ENCODE results near the gene CNDP1. TPM values are rescaled to one million over a fixed set of nuclear protein-coding genes. Genes with fewer than 3 reads are reported as not detected.
"Not testable (repeated sequence)": the region's sequence is repeated elsewhere in the genome, so short reads cannot be mapped to it uniquely, and the experiment has no call there.

CNDP1 gene
- total RNA-seq, 1 donor from 2014 or later, result not detected

DNA sequence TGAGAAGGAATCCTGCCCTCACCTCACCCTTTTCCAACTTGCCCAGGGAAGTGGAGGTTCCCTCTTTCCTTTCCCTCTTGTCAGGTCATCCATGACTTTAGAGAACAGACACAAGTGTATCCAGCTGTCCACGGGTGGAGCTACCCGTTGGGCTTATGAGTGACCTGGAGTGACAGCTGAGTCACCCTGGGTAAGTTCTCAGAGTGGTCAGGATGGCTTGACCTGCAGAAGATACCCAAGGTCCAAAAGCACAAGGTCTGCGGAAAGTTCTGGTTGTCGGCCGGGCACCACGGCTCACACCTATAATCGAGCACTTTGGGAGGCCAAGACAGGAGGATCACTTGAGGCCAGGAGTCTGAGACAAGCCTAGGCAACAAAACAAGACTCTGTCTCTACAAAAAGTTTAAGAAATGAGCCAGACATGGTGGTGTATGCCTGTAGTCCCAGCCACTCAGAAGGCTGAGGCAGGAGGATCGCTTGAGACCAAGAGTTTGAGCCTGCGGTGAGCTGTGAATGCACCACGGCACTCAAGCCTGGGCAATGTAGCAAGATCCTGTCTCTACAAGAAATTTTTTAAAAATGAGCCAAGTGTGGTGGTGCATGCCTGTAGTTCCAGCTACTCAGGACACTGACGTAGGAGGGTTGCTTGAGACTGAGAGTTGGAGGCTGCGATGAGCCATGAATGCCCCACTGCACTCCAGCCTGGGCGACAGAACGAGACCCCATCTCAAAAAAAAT, 14.0 kb upstream of the CNDP1 start:
- H3K4me3 ChIP-seq (ENCODE audit: low read depth, low read length), result no peak overlapping the region
- no peak for TF ChIP-seq CTCF (conservative IDR thresholded peaks at IDR 0.05; ENCODE audit: low read depth, low read length)
- DNase-seq (ENCODE audit: low read depth), result no peak

GRCh38 chr18:74521068-74521725, 13.1 kb upstream of the CNDP1 start:
- no peak for DNase-seq (ENCODE audit: low read depth)
- no peak overlapping the region for H3K4me3 ChIP-seq (ENCODE audit: low read depth, low read length)
- no peak for TF ChIP-seq CTCF (conservative IDR thresholded peaks at IDR 0.05; ENCODE audit: low read depth, low read length)

- TF ChIP-seq CTCF (conservative IDR thresholded peaks at IDR 0.05; ENCODE audit: low read depth, low read length), result no peak
- peak; percentile 72 for DNase-seq (ENCODE audit: low read depth)
- H3K4me3 ChIP-seq (ENCODE audit: low read depth, low read length), result no peak overlapping the region
Observed at GRCh38 chr18:74522635-74523548, 11.4 kb upstream of the CNDP1 start.

DNA sequence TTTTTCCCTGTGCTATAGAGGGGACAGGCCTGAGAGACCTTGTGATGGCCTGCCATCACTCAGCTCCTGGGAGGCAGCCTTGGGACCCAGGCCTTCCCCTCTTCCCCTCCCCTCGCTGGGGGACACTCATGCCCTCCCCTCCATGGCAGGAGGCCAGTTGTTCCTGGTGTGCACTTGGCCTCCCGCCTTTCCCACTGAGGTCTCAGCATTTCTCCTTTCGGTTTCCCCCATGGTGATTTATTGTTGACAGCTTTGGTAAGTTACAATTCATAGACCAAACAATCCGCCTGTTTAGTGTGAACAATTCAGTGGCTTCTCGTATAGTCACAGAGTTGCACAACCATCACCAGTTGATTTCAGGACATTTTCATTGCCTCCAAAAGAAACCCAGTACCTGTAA, 10.2 kb upstream of the CNDP1 start:
- no peak for DNase-seq (ENCODE audit: low read depth)
- no peak overlapping the region for H3K4me3 ChIP-seq (ENCODE audit: low read depth, low read length)
- no peak for TF ChIP-seq CTCF (conservative IDR thresholded peaks at IDR 0.05; ENCODE audit: low read depth, low read length)

- not testable (repeated sequence) for DNase-seq (ENCODE audit: low read depth); H3K4me3 ChIP-seq (ENCODE audit: low read depth, low read length)
Observed at GRCh38 chr18:74524915-74525314, 9.4 kb upstream of the CNDP1 start.

DNA sequence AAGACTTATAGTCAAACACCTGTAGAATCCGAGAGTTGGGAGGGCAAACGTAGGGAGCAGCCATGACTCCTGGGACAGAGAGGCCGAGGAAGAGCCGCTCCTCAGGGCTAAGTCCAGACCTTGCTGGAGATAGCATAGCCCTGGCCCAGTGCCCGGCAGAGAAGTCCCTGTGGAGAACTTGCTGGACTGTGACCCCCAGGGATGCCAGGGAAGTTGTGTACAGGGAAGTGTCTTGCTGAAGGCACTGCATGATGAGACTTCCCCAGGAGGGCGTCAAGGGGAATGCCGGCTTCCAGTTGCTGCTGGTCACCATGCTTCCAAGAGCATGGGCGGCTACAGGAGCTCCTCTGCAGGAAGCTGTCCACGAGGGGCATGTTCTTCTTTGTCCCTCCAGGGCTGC, 8.6 kb upstream of the CNDP1 start:
- H3K4me3 ChIP-seq (ENCODE audit: low read depth, low read length), result no peak overlapping the region
- no peak for DNase-seq (ENCODE audit: low read depth)
- TF ChIP-seq CTCF (conservative IDR thresholded peaks at IDR 0.05; ENCODE audit: low read depth, low read length), result no peak

DNA sequence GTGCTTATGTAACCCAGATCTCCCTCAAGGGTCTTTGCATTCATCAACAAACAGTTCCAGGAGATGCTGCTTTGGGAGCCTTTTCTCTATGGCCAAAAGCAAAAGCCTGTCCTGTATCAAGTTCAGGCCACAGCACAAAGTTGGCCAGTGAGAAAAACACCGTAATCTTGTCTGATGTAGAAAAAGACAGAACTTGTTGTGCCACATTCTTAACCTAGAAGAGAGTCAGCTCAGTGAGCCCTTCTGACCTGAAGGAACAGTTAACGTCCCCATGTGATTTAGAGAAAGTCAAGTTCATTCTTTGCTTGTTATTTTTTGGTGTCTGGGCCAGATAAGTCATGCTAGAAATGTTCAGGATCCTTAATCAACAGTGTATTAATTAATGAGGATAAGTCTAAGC, 7.8 kb upstream of the CNDP1 start:
- H3K4me3 ChIP-seq (ENCODE audit: low read depth, low read length), result no peak overlapping the region
- no peak for TF ChIP-seq CTCF (conservative IDR thresholded peaks at IDR 0.05; ENCODE audit: low read depth, low read length)
- DNase-seq (ENCODE audit: low read depth), result no peak
